HUES48 (cell line): ENCODE data around the gene GSN.

Experiments
- H3K27ac ChIP-seq: one replicate; pipeline ENCODE4 v1.7.0; 2013; ENCODE audit warnings: low read depth, low read length, inconsistent platforms
- H3K27me3 ChIP-seq: 2 replicates; pipeline ENCODE4 v1.6.1; 2013; ENCODE audit warnings: mild to moderate bottlenecking, low read length; ENCODE audit not compliant: control insufficient read depth, insufficient read depth
- H3K36me3 ChIP-seq: 2 replicates; pipeline ENCODE4 v1.6.1; 2013; ENCODE audit warnings: low read length; ENCODE audit not compliant: control insufficient read depth, insufficient read depth
- H3K4me1 ChIP-seq: 2 replicates; pipeline ENCODE4 v1.6.1; 2013; ENCODE audit warnings: mild to moderate bottlenecking, low read length; ENCODE audit not compliant: control insufficient read depth, insufficient read depth
- H3K4me3 ChIP-seq: 2 replicates; pipeline ENCODE4 v1.5.1; 2013; ENCODE audit warnings: mild to moderate bottlenecking, low read depth, low read length
- H3K9ac ChIP-seq: 2 replicates; pipeline ENCODE4 v1.6.1; 2013; ENCODE audit warnings: mild to moderate bottlenecking, low read depth, low read length, moderate library complexity
- H3K9me3 ChIP-seq: 2 replicates; pipeline ENCODE4 v1.6.1; 2013; ENCODE audit warnings: low read length; ENCODE audit not compliant: control insufficient read depth, insufficient read depth

The GSN gene

DNA sequence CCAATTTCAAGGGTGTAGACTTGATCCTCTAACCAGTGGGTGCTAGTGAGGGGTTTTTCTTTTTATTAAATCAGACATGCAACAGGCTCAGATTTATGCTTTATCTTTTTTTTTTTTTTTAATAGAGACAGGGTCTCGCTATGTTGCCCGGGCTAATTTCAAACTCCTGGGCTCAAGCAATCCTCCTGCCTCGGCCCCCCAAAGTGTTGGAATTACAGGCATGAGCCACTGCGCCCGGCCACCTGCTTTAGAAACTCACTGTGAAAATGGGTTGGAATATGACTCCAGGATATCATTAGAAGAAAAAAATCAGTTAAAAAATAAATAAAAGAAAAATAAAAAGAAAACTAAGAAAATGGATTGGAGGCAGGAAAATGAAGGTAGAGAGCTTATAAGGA lies 51.4 kb downstream of the GSN start:
- Histone ChIP-seq H3K27me3 (no peaks in the 10 kb centered on the region), H3K9ac (no peak overlapping the region), H3K27ac (no peak overlapping the region), H3K4me3 (no peak overlapping the region), H3K9me3 (no peaks in the 10 kb centered on the region), H3K4me1 (no peaks in the 10 kb centered on the region), H3K36me3 (0 out of 2 replicates have a peak, but pooled peaks cover 4% of the 10 kb centered on the region)

GRCh38 chr9:121321016-121321503 lies 53.1 kb downstream of the GSN start:
- H3K27me3 ChIP-seq = no peaks in the 10 kb centered on the region
- H3K27ac ChIP-seq = no peak overlapping the region
- peaks cover 14% of the 10 kb centered on the region; the same call in 1 of the 2 replicates for H3K36me3 ChIP-seq
- H3K4me1 ChIP-seq = no peaks in the 10 kb centered on the region
- H3K4me3 ChIP-seq = no peak overlapping the region
- H3K9me3 ChIP-seq = no peaks in the 10 kb centered on the region
- no peak overlapping the region for H3K9ac ChIP-seq

- Histone ChIP-seq H3K9me3 (no peaks in the 10 kb centered on the region), H3K27ac (no peak overlapping the region), H3K4me1 (no peaks in the 10 kb centered on the region), H3K9ac (no peak overlapping the region), H3K4me3 (no peak overlapping the region), H3K36me3 (peaks cover 20% of the 10 kb centered on the region), H3K27me3 (no peaks in the 10 kb centered on the region)
Observed at GRCh38 chr9:121322037-121322736, 54.2 kb downstream of the GSN start.

DNA sequence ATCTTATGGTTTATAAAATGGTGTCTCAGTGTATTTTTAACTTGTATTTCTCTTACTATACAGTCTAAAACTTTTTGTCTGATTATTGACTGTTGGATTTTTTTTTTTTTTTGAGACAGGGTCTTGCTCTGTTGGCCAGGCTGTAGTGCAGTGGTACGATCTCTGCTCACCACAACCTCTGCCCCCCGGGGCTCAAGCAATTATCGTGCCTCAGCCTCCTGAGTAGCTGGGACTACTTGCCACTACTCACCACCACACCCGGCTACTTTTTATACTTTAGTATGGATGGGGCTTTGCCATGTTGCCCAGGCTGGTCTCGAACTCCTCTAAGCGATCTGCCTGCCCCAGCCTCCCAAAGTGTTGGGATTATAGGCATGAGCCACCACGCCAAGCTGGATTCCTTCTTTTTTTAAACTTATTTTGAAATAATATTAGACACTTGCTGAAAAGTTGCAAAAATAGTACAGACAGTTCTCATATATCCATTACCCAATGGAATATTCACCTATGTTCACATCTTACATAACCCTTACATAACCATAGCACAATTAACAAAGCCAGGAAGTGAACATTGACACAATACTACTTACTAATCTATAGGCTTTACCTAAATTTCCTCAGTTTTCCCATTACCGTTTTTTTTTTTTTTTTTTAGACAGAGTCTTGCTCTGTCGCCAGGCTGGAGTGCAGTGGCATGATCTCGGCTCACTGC lies 54.9 kb downstream of the GSN start:
- Histone ChIP-seq H3K27ac (no peak overlapping the region), H3K4me3 (no peak overlapping the region)

GRCh38 chr9:121323449-121324151 lies 55.6 kb downstream of the GSN start:
- Histone ChIP-seq H3K4me3 (no peak overlapping the region), H3K36me3 (peaks cover 19% of the 10 kb centered on the region), H3K9ac (no peak overlapping the region), H3K27me3 (no peaks in the 10 kb centered on the region), H3K4me1 (no peaks in the 10 kb centered on the region), H3K9me3 (no peaks in the 10 kb centered on the region), H3K27ac (no peak overlapping the region)

More for the DNA sequence above, 54.9 kb downstream of the GSN start:
- Histone ChIP-seq H3K4me1 (no peaks in the 10 kb centered on the region), H3K9me3 (no peaks in the 10 kb centered on the region), H3K9ac (no peak overlapping the region), H3K36me3 (peaks cover 18% of the 10 kb centered on the region), H3K27me3 (no peaks in the 10 kb centered on the region)

GRCh38 chr9:121324316-121324715 lies 56.4 kb downstream of the GSN start:
- no peak overlapping the region for H3K27ac ChIP-seq
- H3K9ac ChIP-seq = no peak overlapping the region
- H3K27me3 ChIP-seq = no peaks in the 10 kb centered on the region
- H3K4me3 ChIP-seq = no peak overlapping the region
- H3K9me3 ChIP-seq = no peaks in the 10 kb centered on the region
- peaks cover 26% of the 10 kb centered on the region for H3K36me3 ChIP-seq
- H3K4me1 ChIP-seq = no peaks in the 10 kb centered on the region

GRCh38 chr9:121324755-121325154 lies 56.8 kb downstream of the GSN start:
- H3K27me3 ChIP-seq = no peaks in the 10 kb centered on the region
- peaks cover 30% of the 10 kb centered on the region for H3K36me3 ChIP-seq
- no peak overlapping the region for H3K27ac ChIP-seq
- H3K9me3 ChIP-seq = no peaks in the 10 kb centered on the region
- H3K4me1 ChIP-seq = no peaks in the 10 kb centered on the region
- no peak overlapping the region for H3K9ac ChIP-seq
- H3K4me3 ChIP-seq = no peak overlapping the region

- H3K27ac ChIP-seq = no peak overlapping the region
- no peaks in the 10 kb centered on the region for H3K9me3 ChIP-seq
- H3K4me3 ChIP-seq = no peak overlapping the region
- no peak overlapping the region for H3K9ac ChIP-seq
- peaks cover 34% of the 10 kb centered on the region for H3K36me3 ChIP-seq
- no peaks in the 10 kb centered on the region for H3K4me1 ChIP-seq
- H3K27me3 ChIP-seq = no peaks in the 10 kb centered on the region
Observed at GRCh38 chr9:121325387-121325786, 57.4 kb downstream of the GSN start.

GRCh38 chr9:121326130-121326838 lies 58.3 kb downstream of the GSN start:
- Histone ChIP-seq H3K27me3 (no peaks in the 10 kb centered on the region), H3K9ac (no peak overlapping the region), H3K36me3 (peaks cover 34% of the 10 kb centered on the region), H3K27ac (no peak overlapping the region), H3K4me3 (no peak overlapping the region), H3K9me3 (no peaks in the 10 kb centered on the region), H3K4me1 (no peaks in the 10 kb centered on the region)

DNA sequence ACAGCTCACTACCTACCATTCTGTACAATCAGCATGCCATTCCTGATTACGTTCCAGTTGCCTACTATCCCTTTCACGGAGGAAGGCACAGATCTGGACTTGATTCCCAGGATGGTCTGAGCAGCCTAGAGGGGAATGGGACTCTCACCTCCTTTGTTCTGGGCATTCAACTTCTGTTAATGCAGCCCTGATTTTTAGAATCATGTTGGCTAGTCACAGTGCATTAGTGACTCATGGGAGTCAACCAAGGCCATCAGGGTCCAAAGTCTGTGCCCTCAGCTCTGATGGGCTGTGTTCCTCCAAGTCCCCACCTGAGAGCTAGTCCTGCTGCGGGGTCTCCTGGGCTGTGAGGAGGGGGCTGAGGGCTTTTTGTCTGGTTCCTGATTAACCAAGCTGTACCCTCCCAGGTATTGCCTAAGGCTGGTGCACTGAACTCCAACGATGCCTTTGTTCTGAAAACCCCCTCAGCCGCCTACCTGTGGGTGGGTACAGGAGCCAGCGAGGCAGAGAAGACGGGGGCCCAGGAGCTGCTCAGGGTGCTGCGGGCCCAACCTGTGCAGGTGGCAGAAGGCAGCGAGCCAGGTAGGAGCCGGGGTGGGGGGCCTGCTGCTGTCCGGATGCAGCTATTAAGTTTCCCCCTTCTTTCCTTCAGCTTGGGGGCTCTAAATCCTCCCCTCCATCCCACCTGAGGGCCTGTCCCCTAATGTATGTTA lies 59.1 kb downstream of the GSN start:
- no peak overlapping the region for H3K27ac ChIP-seq
- H3K4me3 ChIP-seq = no peak overlapping the region
- no peak overlapping the region for H3K9ac ChIP-seq
- no peaks in the 10 kb centered on the region for H3K4me1 ChIP-seq
- no peaks in the 10 kb centered on the region for H3K9me3 ChIP-seq
- H3K36me3 ChIP-seq = peaks cover 34% of the 10 kb centered on the region
- no peaks in the 10 kb centered on the region for H3K27me3 ChIP-seq
